ENCODE results near the gene DPPA5.
A peak's percentile ranks its signal among the peaks of the same experiment; 100 is the strongest.
"Not testable (repeated sequence)": the region's sequence is repeated elsewhere in the genome, so short reads cannot be mapped to it uniquely, and the experiment has no call there.

The DPPA5 gene

GRCh38 chr6:73323323-73323722 is 30.8 kb downstream of the DPPA5 start:
- no peak for TF ChIP-seq CTCF (IDR thresholded peaks at IDR 0.05; ENCODE audit: insufficient read depth, low read depth, low read length, missing control alignments)
- DNase-seq (ENCODE audit: low read depth) = no peak
- H3K4me3 ChIP-seq (ENCODE audit: low read length) = no peak overlapping the region

GRCh38 chr6:73314577-73315492 is 39.2 kb downstream of the DPPA5 start:
- DNase-seq (ENCODE audit: low read depth) = no peak
- peak overlapping the region; percentile 25 for H3K4me3 ChIP-seq (ENCODE audit: low read length)
- no peak for TF ChIP-seq CTCF (IDR thresholded peaks at IDR 0.05; ENCODE audit: insufficient read depth, low read depth, low read length, missing control alignments)

GRCh38 chr6:73310503-73310845 is 43.6 kb downstream of the DPPA5 start:
- DNase-seq (ENCODE audit: low read depth) = not testable (repeated sequence)

GRCh38 chr6:73309785-73310502 is 44.1 kb downstream of the DPPA5 start:
- H3K4me3 ChIP-seq (ENCODE audit: low read length) = peak overlapping the region; percentile 71
- TF ChIP-seq CTCF (IDR thresholded peaks at IDR 0.05; ENCODE audit: insufficient read depth, low read depth, low read length, missing control alignments) = peak; percentile 42
- peak; percentile 57 for DNase-seq (ENCODE audit: low read depth)

More at GRCh38 chr6:73310503-73310845, 43.6 kb downstream of the DPPA5 start:
- H3K4me3 ChIP-seq (ENCODE audit: low read length) = peak overlapping the region; percentile 71

- no peak for TF ChIP-seq CTCF (IDR thresholded peaks at IDR 0.05; ENCODE audit: insufficient read depth, low read depth, low read length, missing control alignments)
- peak overlapping the region; percentile 71 for H3K4me3 ChIP-seq (ENCODE audit: low read length)
- DNase-seq (ENCODE audit: low read depth) = peak; percentile 36
Measured at GRCh38 chr6:73309535-73309784, 44.6 kb downstream of the DPPA5 start.

- H3K4me3 ChIP-seq (ENCODE audit: low read length) = peak overlapping the region; percentile 71
- peak; percentile 32 for DNase-seq (ENCODE audit: low read depth)
- TF ChIP-seq CTCF (IDR thresholded peaks at IDR 0.05; ENCODE audit: insufficient read depth, low read depth, low read length, missing control alignments) = peak; percentile 24
Measured at GRCh38 chr6:73308712-73309534, 45.2 kb downstream of the DPPA5 start.

GRCh38 chr6:73303773-73304172 is 50.3 kb downstream of the DPPA5 start:
- DNase-seq (ENCODE audit: low read depth) = not testable (repeated sequence)

More at GRCh38 chr6:73303773-73304172, 50.3 kb downstream of the DPPA5 start:
- not testable (repeated sequence) for H3K4me3 ChIP-seq (ENCODE audit: low read length)
